SK-N-SH (cell line): ENCODE results near the gene GAS2L2. TPM values are rescaled to one million over a fixed set of nuclear protein-coding genes. Genes with fewer than 3 reads are reported as not detected.

Source experiments
- CTCF ChIA-PET: fragments of 300-600, 350-600 bp; formaldehyde crosslinking; extraction: SDS; loops from one replicate; lab custom pipeline; 2021; lab: Yijun Ruan, JAX
- POLR2A ChIA-PET: fragments of 350-600 bp; sonication (Branson Sonifier 250); formaldehyde crosslinking; extraction: SDS; loops from one replicate; lab custom pipeline; 2020; ENCODE audit warnings: antibody characterized with exemption, inconsistent platforms; lab: Yijun Ruan, JAX
- DNase-seq: peaks from one replicate; pipeline ENCODE4 v3.0.0; 2012
- H2AFZ ChIP-seq: fragments of 200-600 bp; sonication (generic); 2 replicates; pipeline ENCODE4 v1.8.1; 2016; ENCODE audit warnings: antibody characterized with exemption, mild to moderate bottlenecking, low read depth
- H3F3A ChIP-seq: fragments of 200-600 bp; sonication (generic); replicated peaks from 2 replicates; pipeline ENCODE3; 2016; ENCODE audit warnings: antibody characterized with exemption, mild to moderate bottlenecking; ENCODE audit not compliant: insufficient read depth
- H3K27ac ChIP-seq, 2 experiments: fragments of 200-500 bp in 1 of 2; fragments of 200-600 bp in 1 of 2; sonication (Bioruptor generic) in 1 of 2; sonication (generic), shearing (Covaris generic) in 1 of 2; 2 replicates each; pipeline versions ENCODE4 v1.5.1 to v1.6.1; 2014 to 2016; ENCODE audit warnings: low read depth in 2 of 2, inconsistent platforms in 1 of 2, low read length in 1 of 2, mild to moderate bottlenecking in 1 of 2, mixed read lengths in 1 of 2
- H3K27me3 ChIP-seq: fragments of 200-600 bp; sonication (generic), shearing (Covaris generic); 2 replicates; pipeline ENCODE4 v1.6.1; 2016; ENCODE audit warnings: mixed run types; ENCODE audit not compliant: insufficient read depth
- H3K36me3 ChIP-seq, 2 experiments: fragments of 200-500 bp in 1 of 2; fragments of 200-600 bp in 1 of 2; sonication (Bioruptor generic) in 1 of 2; sonication (generic) in 1 of 2; replicated peaks in 1 of 2; 2 replicates each; pipeline versions ENCODE3 to v1.5.1; 2014 to 2016; ENCODE audit warnings: low read length in 1 of 2, mild to moderate bottlenecking in 1 of 2; ENCODE audit not compliant: insufficient read depth in 2 of 2, control insufficient read depth in 1 of 2
- H3K4me1 ChIP-seq, 2 experiments: fragments of 200-500 bp in 1 of 2; fragments of 200-600 bp in 1 of 2; sonication (Bioruptor generic) in 1 of 2; sonication (generic), shearing (Covaris generic) in 1 of 2; 2 replicates each; pipeline versions ENCODE4 v1.5.1 to v1.6.1; 2014 to 2016; ENCODE audit warnings: low read depth in 1 of 2, low read length in 1 of 2, mixed run types in 1 of 2; ENCODE audit not compliant: insufficient read depth in 2 of 2, control insufficient read depth in 1 of 2
- H3K4me2 ChIP-seq: fragments of 200-600 bp; sonication (generic), shearing (Covaris generic); 2 replicates; pipeline ENCODE4 v1.6.1; 2017; ENCODE audit warnings: mixed run types
- H3K4me3 ChIP-seq, 2 experiments: fragments of 200-500 bp in 1 of 2; fragments of 200-600 bp in 1 of 2; sonication (Bioruptor generic) in 1 of 2; sonication (generic), shearing (Covaris generic) in 1 of 2; 2 replicates each; pipeline versions ENCODE4 v1.5.1 to v1.8.1; 2014 to 2016; ENCODE audit warnings: low read depth in 2 of 2, inconsistent platforms in 1 of 2, low read length in 1 of 2, mild to moderate bottlenecking in 1 of 2, mixed read lengths in 1 of 2, moderate library complexity in 1 of 2
- H3K79me2 ChIP-seq: fragments of 200-600 bp; sonication (generic); 2 replicates; pipeline ENCODE4 v1.8.1; 2017; ENCODE audit warnings: mild to moderate bottlenecking; ENCODE audit not compliant: insufficient read depth
- H3K9ac ChIP-seq: fragments of 200-600 bp; sonication (generic); 2 replicates; pipeline ENCODE4 v1.6.1; 2017; ENCODE audit warnings: mixed run types
- H3K9me2 ChIP-seq: fragments of 200-600 bp; sonication (generic); 2 replicates; pipeline ENCODE4 v1.6.1; 2017; ENCODE audit warnings: mixed run types
- H3K9me3 ChIP-seq: fragments of 200-600 bp; sonication (generic); 2 replicates; pipeline ENCODE4 v1.6.1; 2017; ENCODE audit warnings: mixed run types, mild to moderate bottlenecking, moderate library complexity
- H4K20me1 ChIP-seq: fragments of 200-600 bp; sonication (generic); 2 replicates; pipeline ENCODE4 v1.6.1; 2017; ENCODE audit warnings: mild to moderate bottlenecking, mixed run types; ENCODE audit not compliant: insufficient read depth
- CTCF ChIP-seq: fragments of 200-600 bp; sonication (generic); IDR thresholded peaks from 2 replicates; pipeline ENCODE4 v1.6.1; 2017; ENCODE audit warnings: antibody characterized with exemption, mild to moderate bottlenecking, moderate library complexity
- ELF1 ChIP-seq: IDR thresholded peaks from 2 replicates; pipeline ENCODE4 v1.4.0; 2012
- FOSL2 ChIP-seq: IDR thresholded peaks from 2 replicates; pipeline ENCODE4 v1.4.0; 2012; ENCODE audit warnings: low read depth, mild to moderate bottlenecking, moderate library complexity, borderline replicate concordance
- FOXJ3 ChIP-seq: sonication (generic); formaldehyde crosslinking; IDR thresholded peaks from 2 replicates; pipeline ENCODE4 v1.5.1; 2020; ENCODE audit warnings: mild to moderate bottlenecking, missing genetic modification reagents
- GABPA ChIP-seq: IDR thresholded peaks from 2 replicates; pipeline ENCODE4 v1.4.0; 2012; ENCODE audit warnings: low read depth, mild to moderate bottlenecking
- JUND ChIP-seq: IDR thresholded peaks from 2 replicates; pipeline ENCODE4 v1.4.0; 2012
- MXI1 ChIP-seq: IDR thresholded peaks from 2 replicates; pipeline ENCODE4 v1.6.1; 2012; ENCODE audit warnings: mild to moderate bottlenecking, low read depth, low read length, improper control_type of control experiment
- POLR2AphosphoS5 ChIP-seq: IDR thresholded peaks from 2 replicates; pipeline ENCODE4 v1.6.1; 2012; ENCODE audit warnings: low read depth, low read length
- RAD21 ChIP-seq: IDR thresholded peaks from 2 replicates; pipeline ENCODE4 v1.6.1; 2012; ENCODE audit warnings: mild to moderate bottlenecking, low read length
- RCOR1 ChIP-seq: fragments of 150-350 bp; IDR thresholded peaks from 2 replicates; pipeline ENCODE4 v1.6.1; 2017; ENCODE audit warnings: antibody characterized with exemption, low read length
- RXRA ChIP-seq: IDR thresholded peaks from 2 replicates; pipeline ENCODE4 v1.4.0; 2012; ENCODE audit warnings: low read depth, mild to moderate bottlenecking, borderline replicate concordance
- SMC3 ChIP-seq: IDR thresholded peaks from 2 replicates; pipeline ENCODE4 v1.6.1; 2012; ENCODE audit warnings: low read depth, low read length, improper control_type of control experiment
- TAF1 ChIP-seq: IDR thresholded peaks from 2 replicates; pipeline ENCODE4 v1.6.1; 2012; ENCODE audit warnings: low read depth, mild to moderate bottlenecking, low read length, moderate library complexity, borderline replicate concordance
- WGBS: methylation state at CpG from one replicate; pipeline ENCODE4 v1.1.6; 2017; ENCODE audit warnings: low lambda C conversion rate; 5-methylcytosine and 5-hydroxymethylcytosine counted together
- polyA plus RNA-seq, 3 experiments: library from polyadenylated mRNA; depleted of rRNA; stranded (reverse); fragments of >200 nt; gene quantifications; 2 replicates each; pipeline ENCODE4 v1.2.3, GENCODE V29; 2012

The GAS2L2 gene
- polyA plus RNA-seq, 1 of the 3 experiments (the other 2 are of a cell fraction): not detected

- Histone ChIP-seq H3K9ac (no peak overlapping the region), H2AFZ (no peak overlapping the region), H3K27me3 (no peaks in the 10 kb centered on the region), H3K4me1 (peaks cover 18 to 30% of the 10 kb centered on the region in 2 experiments; a peak in 3 of 4 replicates), H3K9me3 (no peaks in the 10 kb centered on the region), H3K4me3 (no peak overlapping the region), H4K20me1 (peaks cover 7% of the 10 kb centered on the region), H3K27ac (no peak overlapping the region), H3K9me2 (no peaks in the 10 kb centered on the region), H3K36me3 (peaks cover 6 to 26% of the 10 kb centered on the region in 2 experiments), H3K79me2 (no peaks in the 10 kb centered on the region), H3F3A (peaks cover 15% of the 10 kb centered on the region), H3K4me2 (no peak overlapping the region)
- POLR2A ChIA-PET: no interaction called here
- DNase-seq: no peak
- no peak for TF ChIP-seq TAF1
- TF ChIP-seq RAD21: no peak
- TF ChIP-seq FOXJ3 (CRISPR knock-in tag): no peak
- TF ChIP-seq SMC3: no peak
- TF ChIP-seq RXRA: no peak
- no peak for TF ChIP-seq POLR2AphosphoS5
- TF ChIP-seq ELF1: no peak
- no peak for TF ChIP-seq GABPA
- no peak for TF ChIP-seq CTCF
- TF ChIP-seq RCOR1: no peak
- TF ChIP-seq FOSL2: no peak
- no peak for TF ChIP-seq JUND
- CTCF ChIA-PET: interaction anchor here (1.2 to 2.0 kb wide), 2 partner anchors 9 to 19 kb away, joined by 4 to 7 read pairs; no protein-coding TSS in a partner anchor
- WGBS: 100% methylated on average over 3 of the region's 3 CpGs
Measured at GRCh38 chr17:35728551-35728950, 24.5 kb downstream of the GAS2L2 start.

- Histone ChIP-seq H3K4me1 (peaks cover 18 to 28% of the 10 kb centered on the region in 2 experiments; a peak in 3 of 4 replicates), H3K9me2 (no peaks in the 10 kb centered on the region), H3K9me3 (no peaks in the 10 kb centered on the region), H3K4me2 (no peak overlapping the region), H3F3A (peaks cover 15% of the 10 kb centered on the region), H2AFZ (no peak overlapping the region), H3K4me3 (no peak overlapping the region), H3K79me2 (no peaks in the 10 kb centered on the region), H3K27me3 (no peaks in the 10 kb centered on the region), H3K27ac (peak overlapping the region in 1 of 2 experiments; percentile 83; a peak in 1 of 4 replicates), H4K20me1 (peaks cover 7% of the 10 kb centered on the region), H3K36me3 (peaks cover 15 to 35% of the 10 kb centered on the region in 2 experiments)
- 97% methylated on average over 5 of the region's 5 CpGs for WGBS
- TF ChIP-seq FOXJ3 (CRISPR knock-in tag): no peak
- TF ChIP-seq MXI1: no peak
- TF ChIP-seq, all 33 proteins: peak for 0
- DNase-seq: no peak
- ChIA-PET CTCF (interaction anchor here (1.0 to 2.0 kb wide), 4 partner anchors 8 to 114 kb away, joined by 3 to 7 read pairs (median 4); no protein-coding TSS in a partner anchor), POLR2A (interaction anchor here (0.8 kb wide), 1 partner anchor 23 kb away, joined by 3 read pairs; no protein-coding TSS in a partner anchor)
- no peak overlapping the region for H3K9ac ChIP-seq
Measured at GRCh38 chr17:35727635-35728034, 25.4 kb downstream of the GAS2L2 start.
